ENCODE measurements around the gene SOX6. TPM values are rescaled to one million over a fixed set of nuclear protein-coding genes. Genes with fewer than 3 reads are reported as not detected.
A peak's percentile ranks its signal among the peaks of the same experiment; 100 is the strongest.

The SOX6 gene
- polyA plus RNA-seq, 1 of the 3 experiments (the other 2 are of a cell fraction) = 0.03 TPM

- Histone ChIP-seq H3K79me2 (ENCODE audit: insufficient read depth) (no peaks in the 10 kb centered on the region), H2AFZ (ENCODE audit: low read depth) (peak overlapping the region; percentile 87), H3K27ac (ENCODE audit: low read depth in 2 of 2, low read length in 1 of 2) (peak overlapping the region; percentile 61 to 69; a peak in 3 of 4 replicates), H3K4me3 (ENCODE audit: low read depth in 2 of 2, low read length in 1 of 2) (no peak overlapping the region), H3K4me2 (peak overlapping the region; percentile 67), H3K9ac (no peak overlapping the region; the same call in 1 of the 2 replicates), H3K27me3 (ENCODE audit: insufficient read depth) (no peaks in the 10 kb centered on the region), H3K36me3 (replicated peaks in 1 of 2; ENCODE audit: control insufficient read depth in 1 of 2, insufficient read depth in 2 of 2, low read length in 1 of 2) (no peaks in the 10 kb centered on the region), H3F3A (replicated peaks; ENCODE audit: insufficient read depth) (no peaks in the 10 kb centered on the region), H3K9me3 (no peaks in the 10 kb centered on the region), H4K20me1 (ENCODE audit: insufficient read depth) (no peaks in the 10 kb centered on the region), H3K4me1 (ENCODE audit: control insufficient read depth in 1 of 2, insufficient read depth in 2 of 2, low read depth in 1 of 2, low read length in 1 of 2) (peaks cover 11 to 23% of the 10 kb centered on the region in 2 experiments; a peak in 3 of 4 replicates), H3K9me2 (no peaks in the 10 kb centered on the region)
- POLR2A ChIA-PET = no interaction called here
- DNase-seq = no peak
- TF ChIP-seq ELF1 (IDR thresholded peaks at IDR 0.05) = no peak
- no peak for TF ChIP-seq SMC3 (IDR thresholded peaks at IDR 0.05; ENCODE audit: low read depth, low read length)
- TF ChIP-seq FOSL2 (IDR thresholded peaks at IDR 0.05; ENCODE audit: borderline replicate concordance, low read depth) = peak; percentile 35; the same call in 1 of the 2 replicates
- TF ChIP-seq RCOR1 (IDR thresholded peaks at IDR 0.05; ENCODE audit: low read length) = no peak
- TF ChIP-seq, protein P1, sequence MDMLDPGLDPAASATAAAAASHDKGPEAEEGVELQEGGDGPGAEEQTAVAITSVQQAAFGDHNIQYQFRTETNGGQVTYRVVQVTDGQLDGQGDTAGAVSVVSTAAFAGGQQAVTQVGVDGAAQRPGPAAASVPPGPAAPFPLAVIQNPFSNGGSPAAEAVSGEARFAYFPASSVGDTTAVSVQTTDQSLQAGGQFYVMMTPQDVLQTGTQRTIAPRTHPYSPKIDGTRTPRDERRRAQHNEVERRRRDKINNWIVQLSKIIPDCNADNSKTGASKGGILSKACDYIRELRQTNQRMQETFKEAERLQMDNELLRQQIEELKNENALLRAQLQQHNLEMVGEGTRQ (IDR thresholded peaks at IDR 0.05; ENCODE audit: borderline replicate concordance, low read depth, low read length) = no peak
- WGBS (ENCODE audit: low lambda C conversion rate) = 35% methylated on average over 4 of the region's 4 CpGs
- CTCF ChIA-PET = interaction anchor here (1.2 kb wide), 2 partner anchors 18 to 34 kb away, joined by 3 to 4 read pairs; no protein-coding TSS in a partner anchor
Observed at GRCh38 chr11:15969281-15969680, 387.1 kb downstream of the SOX6 start.

DNA sequence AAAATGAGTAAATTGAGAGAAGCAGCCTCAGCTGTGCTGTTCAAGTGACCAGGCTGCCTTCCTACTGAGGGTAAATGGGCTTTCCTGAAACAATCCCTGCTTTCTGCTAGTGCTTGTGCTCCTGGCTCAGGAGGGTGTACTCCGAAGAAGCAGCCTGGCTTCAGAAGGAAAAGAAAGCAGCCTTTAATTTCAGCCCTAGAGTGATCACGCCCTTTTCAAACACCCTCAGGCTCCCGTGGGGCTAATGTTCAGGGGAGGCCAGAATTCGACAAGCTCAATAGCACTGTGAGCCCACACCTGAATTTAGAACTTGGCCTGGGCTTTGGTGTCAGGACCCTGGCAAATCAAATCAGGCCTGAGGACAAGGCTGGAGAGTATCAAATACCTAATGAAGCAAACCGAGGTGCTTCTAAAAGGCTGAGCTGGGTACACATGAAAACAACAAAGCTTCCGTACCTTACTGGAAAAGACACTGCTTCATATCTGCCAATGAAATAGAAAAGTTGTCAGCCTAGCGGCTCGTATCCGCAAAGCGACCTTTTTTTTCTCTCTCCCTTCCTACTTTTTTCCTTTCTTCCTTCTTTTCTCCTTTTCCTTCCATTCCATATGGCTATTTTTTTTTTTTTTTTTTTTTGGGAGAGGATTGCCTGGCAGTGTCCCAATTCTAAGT, 387.8 kb downstream of the SOX6 start:
- no peaks in the 10 kb centered on the region for H3K36me3 ChIP-seq (replicated peaks in 1 of 2; ENCODE audit: control insufficient read depth in 1 of 2, insufficient read depth in 2 of 2, low read length in 1 of 2)
- H3K9me3 ChIP-seq = no peaks in the 10 kb centered on the region
- H3K79me2 ChIP-seq (ENCODE audit: insufficient read depth) = no peaks in the 10 kb centered on the region
- ChIA-PET CTCF (interaction anchor here (1.2 kb wide), 2 partner anchors 19 to 35 kb away, joined by 3 to 4 read pairs; no protein-coding TSS in a partner anchor), POLR2A (interaction anchor here (0.6 kb wide), 1 partner anchor 118 kb away, joined by 3 read pairs; no protein-coding TSS in a partner anchor)
- H3K4me3 ChIP-seq (ENCODE audit: low read depth in 2 of 2, low read length in 1 of 2) = no peak overlapping the region
- no peaks in the 10 kb centered on the region for H4K20me1 ChIP-seq (ENCODE audit: insufficient read depth)
- H3K4me2 ChIP-seq = no peak overlapping the region
- H3F3A ChIP-seq (replicated peaks; ENCODE audit: insufficient read depth) = no peaks in the 10 kb centered on the region
- no peak for DNase-seq
- no peaks in the 10 kb centered on the region for H3K27me3 ChIP-seq (ENCODE audit: insufficient read depth)
- no peaks in the 10 kb centered on the region for H3K9me2 ChIP-seq
- H3K9ac ChIP-seq = no peak overlapping the region
- H3K4me1 ChIP-seq (ENCODE audit: control insufficient read depth in 1 of 2, insufficient read depth in 2 of 2, low read depth in 1 of 2, low read length in 1 of 2) = peaks cover 11 to 23% of the 10 kb centered on the region in 2 experiments; a peak in 3 of 4 replicates
- peak overlapping the region; percentile 87 for H2AFZ ChIP-seq (ENCODE audit: low read depth)
- TF ChIP-seq, protein P2, sequence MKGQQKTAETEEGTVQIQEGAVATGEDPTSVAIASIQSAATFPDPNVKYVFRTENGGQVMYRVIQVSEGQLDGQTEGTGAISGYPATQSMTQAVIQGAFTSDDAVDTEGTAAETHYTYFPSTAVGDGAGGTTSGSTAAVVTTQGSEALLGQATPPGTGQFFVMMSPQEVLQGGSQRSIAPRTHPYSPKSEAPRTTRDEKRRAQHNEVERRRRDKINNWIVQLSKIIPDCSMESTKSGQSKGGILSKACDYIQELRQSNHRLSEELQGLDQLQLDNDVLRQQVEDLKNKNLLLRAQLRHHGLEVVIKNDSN (IDR thresholded peaks at IDR 0.05; ENCODE audit: borderline replicate concordance, low read depth) = no peak
- no peak for TF ChIP-seq TEAD4 (IDR thresholded peaks at IDR 0.05; ENCODE audit: borderline replicate concordance, insufficient read depth)
- no peak for TF ChIP-seq TCF12 (IDR thresholded peaks at IDR 0.05)
- TF ChIP-seq, protein P3, sequence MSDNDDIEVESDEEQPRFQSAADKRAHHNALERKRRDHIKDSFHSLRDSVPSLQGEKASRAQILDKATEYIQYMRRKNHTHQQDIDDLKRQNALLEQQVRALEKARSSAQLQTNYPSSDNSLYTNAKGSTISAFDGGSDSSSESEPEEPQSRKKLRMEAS (IDR thresholded peaks at IDR 0.05; ENCODE audit: low read depth) = no peak
- no peak for TF ChIP-seq GABPA (IDR thresholded peaks at IDR 0.05; ENCODE audit: low read depth)
- no peak for TF ChIP-seq CHD2 (IDR thresholded peaks at IDR 0.05; ENCODE audit: low read length, partially characterized antibody)
- no peak for TF ChIP-seq FOXM1 (IDR thresholded peaks at IDR 0.05; ENCODE audit: low read depth)
- no peak for TF ChIP-seq SMC3 (IDR thresholded peaks at IDR 0.05; ENCODE audit: low read depth, low read length)
- TF ChIP-seq, protein P1 (IDR thresholded peaks at IDR 0.05; ENCODE audit: borderline replicate concordance, low read depth, low read length) = no peak
- no peak for TF ChIP-seq FOXJ3 (CRISPR knock-in tag; IDR thresholded peaks at IDR 0.05)
- TF ChIP-seq, protein P4, sequence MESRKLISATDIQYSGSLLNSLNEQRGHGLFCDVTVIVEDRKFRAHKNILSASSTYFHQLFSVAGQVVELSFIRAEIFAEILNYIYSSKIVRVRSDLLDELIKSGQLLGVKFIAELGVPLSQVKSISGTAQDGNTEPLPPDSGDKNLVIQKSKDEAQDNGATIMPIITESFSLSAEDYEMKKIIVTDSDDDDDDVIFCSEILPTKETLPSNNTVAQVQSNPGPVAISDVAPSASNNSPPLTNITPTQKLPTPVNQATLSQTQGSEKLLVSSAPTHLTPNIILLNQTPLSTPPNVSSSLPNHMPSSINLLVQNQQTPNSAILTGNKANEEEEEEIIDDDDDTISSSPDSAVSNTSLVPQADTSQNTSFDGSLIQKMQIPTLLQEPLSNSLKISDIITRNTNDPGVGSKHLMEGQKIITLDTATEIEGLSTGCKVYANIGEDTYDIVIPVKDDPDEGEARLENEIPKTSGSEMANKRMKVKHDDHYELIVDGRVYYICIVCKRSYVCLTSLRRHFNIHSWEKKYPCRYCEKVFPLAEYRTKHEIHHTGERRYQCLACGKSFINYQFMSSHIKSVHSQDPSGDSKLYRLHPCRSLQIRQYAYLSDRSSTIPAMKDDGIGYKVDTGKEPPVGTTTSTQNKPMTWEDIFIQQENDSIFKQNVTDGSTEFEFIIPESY (IDR thresholded peaks at IDR 0.05; ENCODE audit: borderline replicate concordance, low read depth) = no peak
- H3K27ac ChIP-seq (ENCODE audit: low read depth in 2 of 2, low read length in 1 of 2) = peak overlapping the region in 1 of 2 experiments; percentile 61; a peak in 3 of 4 replicates
- WGBS (ENCODE audit: low lambda C conversion rate) = 89% methylated on average over 10 of the region's 10 CpGs

Data from SK-N-SH (cell line).